ENCODE data around the gene PHKA2.

PHKA2 gene

GRCh38 chrX:18920566-18920965 lies 63.3 kb downstream of the PHKA2 start:
- no peak for DNase-seq

- DNase-seq, result no peak
These were observed 63.8 kb downstream of the PHKA2 start for GRCh38 chrX:18920079-18920478.

GRCh38 chrX:18917831-18918230 lies 66.1 kb downstream of the PHKA2 start:
- DNase-seq, result no peak

GRCh38 chrX:18906286-18906685 lies 77.6 kb downstream of the PHKA2 start:
- no peak for DNase-seq

- DNase-seq, result no peak
These were observed 83.4 kb downstream of the PHKA2 start for GRCh38 chrX:18900401-18900976.

- no peak for DNase-seq
These were observed 84.0 kb downstream of the PHKA2 start for GRCh38 chrX:18899796-18900380.

- DNase-seq, result no peak
These were observed 85.4 kb downstream of the PHKA2 start for GRCh38 chrX:18898492-18898891.

GRCh38 chrX:18898091-18898490 lies 85.8 kb downstream of the PHKA2 start:
- DNase-seq, result no peak

- no peak for DNase-seq
These were observed 86.3 kb downstream of the PHKA2 start for GRCh38 chrX:18897611-18898010.

GRCh38 chrX:18896680-18897544 lies 87.0 kb downstream of the PHKA2 start:
- no peak for DNase-seq

- DNase-seq, result no peak
These were observed 88.5 kb downstream of the PHKA2 start for GRCh38 chrX:18895189-18895951.

GRCh38 chrX:18894156-18894555 lies 89.8 kb downstream of the PHKA2 start:
- DNase-seq, result no peak

GRCh38 chrX:18893536-18893935 lies 90.4 kb downstream of the PHKA2 start:
- no peak for DNase-seq

- DNase-seq, result no peak
These were observed 91.0 kb downstream of the PHKA2 start for GRCh38 chrX:18892899-18893298.

GRCh38 chrX:18891548-18891945 lies 92.4 kb downstream of the PHKA2 start:
- DNase-seq, result no peak

- DNase-seq, result no peak
These were observed 93.0 kb downstream of the PHKA2 start for GRCh38 chrX:18890724-18891547.

- no peak for DNase-seq
These were observed 93.9 kb downstream of the PHKA2 start for GRCh38 chrX:18890049-18890381.

GRCh38 chrX:18889346-18890048 lies 94.4 kb downstream of the PHKA2 start:
- DNase-seq, result no peak

GRCh38 chrX:18888281-18888680 lies 95.6 kb downstream of the PHKA2 start:
- DNase-seq, result no peak

- no peak for DNase-seq
These were observed 96.1 kb downstream of the PHKA2 start for GRCh38 chrX:18887825-18888212.

GRCh38 chrX:18887177-18887824 lies 96.6 kb downstream of the PHKA2 start:
- DNase-seq, result no peak
